GM12878 (cell line): ENCODE results near the gene EPHB2.

Experiments used
- PRDM15 ChIP-seq: fragments of 450-650 bp; formaldehyde crosslinking; IDR thresholded peaks from 2 replicates; pipeline ENCODE4 v1.4.0; 2020; ENCODE audit warnings: mild to moderate bottlenecking, moderate library complexity
- USF1 ChIP-seq: IDR thresholded peaks from 2 replicates; pipeline ENCODE4 v1.6.1; 2011; ENCODE audit warnings: borderline replicate concordance, low read depth, mild to moderate bottlenecking, moderate library complexity, mixed read lengths, low read length; ENCODE audit not compliant: insufficient read depth; ENCODE audit errors: extremely low read length

- no peak for TF ChIP-seq PRDM15 (CRISPR knock-in tag)
- no peak for TF ChIP-seq USF1
These were observed 152.1 kb downstream of the EPHB2 start for GRCh38 chr1:22862752-22863151.
